Transverse colon (tissue), 4 donors: ENCODE data around the gene CFAP69. TPM values are rescaled to one million over a fixed set of nuclear protein-coding genes. Genes with fewer than 3 reads are reported as not detected.

Source experiments
- DNase-seq: peaks from one replicate; pipeline ENCODE4 v3.0.0-alpha.2; 2019
- H3K27ac ChIP-seq, 4 donors: fragments of 200-600 bp; sonication (generic); 2 replicates each; pipeline ENCODE4 v1.5.1; 2016 to 2018; ENCODE audit warnings: inconsistent platforms in 4 of 4
- H3K27me3 ChIP-seq: fragments of 200-600 bp; sonication (generic); 2 replicates; pipeline ENCODE4 v1.5.1; 2017; ENCODE audit warnings: inconsistent platforms
- H3K36me3 ChIP-seq, 4 donors: fragments of 200-600 bp; sonication (generic); 2 replicates each; pipeline ENCODE4 v1.5.1; 2017 to 2019; ENCODE audit warnings: inconsistent platforms in 4 of 4
- H3K4me1 ChIP-seq, 4 donors: fragments of 200-600 bp; sonication (generic); 2 replicates each; pipeline ENCODE4 v1.5.1; 2017 to 2020; ENCODE audit warnings: inconsistent platforms in 4 of 4
- H3K4me3 ChIP-seq, 4 donors: fragments of 200-600 bp; sonication (generic); 1 replicate in 1 of 4; 2 replicates in 3 of 4; pipeline versions ENCODE4 v1.5.1 to v1.6.1; 2017 to 2019; ENCODE audit warnings: inconsistent platforms in 4 of 4
- H3K9me3 ChIP-seq, 2 donors: fragments of 200-600 bp; sonication (generic); 2 replicates each; pipeline ENCODE4 v1.5.1; 2017 to 2019; ENCODE audit warnings: inconsistent platforms in 2 of 2
- EP300 ChIP-seq: sonication (generic); formaldehyde crosslinking; IDR thresholded peaks from one replicate; pipeline ENCODE4 v1.6.1; 2017; ENCODE audit warnings: antibody characterized with exemption, low read depth
- POLR2A ChIP-seq: fragments of 450-650 bp; IDR thresholded peaks from one replicate; pipeline ENCODE4 v1.6.1; 2016; ENCODE audit warnings: antibody characterized with exemption, mild to moderate bottlenecking, moderate library complexity
- POLR2AphosphoS5 ChIP-seq, 3 donors: sonication (generic); formaldehyde crosslinking; IDR thresholded peaks; one replicate each; pipeline ENCODE4 v1.6.1; 2016; ENCODE audit warnings: antibody characterized with exemption in 3 of 3
- WGBS, 2 donors: methylation state at CpG; one replicate each; pipeline ENCODE4 v1.1.5; 2018; ENCODE audit warnings: low coverage in 1 of 2; 5-methylcytosine and 5-hydroxymethylcytosine counted together
- in situ Hi-C, 4 donors: fragments of 200-750 bp; cut with MboI; loops; one replicate each; pipeline versions ENCODE4 v1.15.0 to v1.15.1; 2017; ENCODE audit warnings: low sequenced_read_pairs in 3 of 4, low pct_ligation_motif_present in 1 of 4, low pct_unique_long_range_greater_than_20kb in 1 of 4
- intact Hi-C: fragments of 100-400 bp; cut with DNase I; formaldehyde crosslinking; loops from one replicate; pipeline ENCODE4 v1.15.1; 2023; ENCODE audit warnings: low total_unique reads
- total RNA-seq, 4 donors: library from RNA; depleted of rRNA; stranded (reverse); fragments of >200 nt; gene quantifications; one replicate each; pipeline ENCODE4 v1.1.0, GENCODE V29; 2016
- TF ChIP-seq, protein P1 (sequence below), 5 experiments: fragments of 200-600 bp in 3 of 5; fragments of 450-650 bp in 2 of 5; sonication (generic) in 3 of 5; IDR thresholded peaks; 1 replicate in 2 of 5; 2 replicates in 3 of 5; pipeline ENCODE4 v1.5.1; 2016 to 2017; ENCODE audit warnings: antibody characterized with exemption in 5 of 5, inconsistent platforms in 3 of 5, mild to moderate bottlenecking in 2 of 5, moderate library complexity in 1 of 5

CFAP69 gene
- total RNA-seq, 4 donors from 2014 or later: 1.4 to 6.8 (median 4.5) TPM

DNA sequence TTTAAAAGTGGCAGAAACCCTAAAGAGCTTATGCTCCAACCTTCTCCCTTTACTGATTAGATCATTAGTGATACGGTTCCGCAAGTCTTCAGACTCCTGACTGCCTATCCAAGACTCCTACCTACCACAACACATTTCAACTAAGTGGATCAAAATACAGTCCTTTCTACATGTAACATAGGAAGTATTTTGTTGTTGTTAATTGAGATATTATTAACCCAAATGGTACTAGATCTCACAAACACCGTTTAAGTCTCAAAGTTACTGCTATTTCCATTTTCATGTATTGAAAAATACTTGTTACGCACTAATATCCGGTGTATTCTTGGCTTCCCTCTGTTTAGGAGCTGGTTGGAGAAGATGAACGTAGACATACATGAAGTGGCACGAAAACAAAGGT lies 75.0 kb downstream of the CFAP69 start:
- TF ChIP-seq POLR2A: no peak
- TF ChIP-seq POLR2AphosphoS5 (IDR thresholded peaks at IDR 0.05): no peak
- TF ChIP-seq, protein P1, sequence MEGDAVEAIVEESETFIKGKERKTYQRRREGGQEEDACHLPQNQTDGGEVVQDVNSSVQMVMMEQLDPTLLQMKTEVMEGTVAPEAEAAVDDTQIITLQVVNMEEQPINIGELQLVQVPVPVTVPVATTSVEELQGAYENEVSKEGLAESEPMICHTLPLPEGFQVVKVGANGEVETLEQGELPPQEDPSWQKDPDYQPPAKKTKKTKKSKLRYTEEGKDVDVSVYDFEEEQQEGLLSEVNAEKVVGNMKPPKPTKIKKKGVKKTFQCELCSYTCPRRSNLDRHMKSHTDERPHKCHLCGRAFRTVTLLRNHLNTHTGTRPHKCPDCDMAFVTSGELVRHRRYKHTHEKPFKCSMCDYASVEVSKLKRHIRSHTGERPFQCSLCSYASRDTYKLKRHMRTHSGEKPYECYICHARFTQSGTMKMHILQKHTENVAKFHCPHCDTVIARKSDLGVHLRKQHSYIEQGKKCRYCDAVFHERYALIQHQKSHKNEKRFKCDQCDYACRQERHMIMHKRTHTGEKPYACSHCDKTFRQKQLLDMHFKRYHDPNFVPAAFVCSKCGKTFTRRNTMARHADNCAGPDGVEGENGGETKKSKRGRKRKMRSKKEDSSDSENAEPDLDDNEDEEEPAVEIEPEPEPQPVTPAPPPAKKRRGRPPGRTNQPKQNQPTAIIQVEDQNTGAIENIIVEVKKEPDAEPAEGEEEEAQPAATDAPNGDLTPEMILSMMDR (IDR thresholded peaks at IDR 0.05): no peak
- TF ChIP-seq EP300: no peak

DNA sequence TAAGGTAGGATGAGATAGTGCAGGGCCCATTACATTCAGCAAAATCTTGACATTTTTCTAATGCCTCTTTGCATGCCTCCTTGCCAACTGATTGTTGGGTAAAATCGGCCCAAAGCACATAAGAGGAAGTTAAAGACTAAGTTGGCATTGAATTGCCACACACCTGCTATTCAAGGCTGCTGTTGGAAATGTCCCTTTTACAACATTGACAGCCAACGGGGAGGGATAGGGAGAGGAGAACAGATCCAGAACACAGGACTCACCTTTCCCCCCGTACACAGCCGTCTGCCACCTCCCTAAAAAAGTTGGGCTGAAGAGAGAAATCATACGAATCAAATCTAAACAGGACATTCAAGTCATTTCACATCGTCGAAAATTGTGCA lies 75.4 kb downstream of the CFAP69 start:
- no peak for DNase-seq
- 22 to 26% methylated on average over 6 to 7 of the region's 7 CpGs for WGBS, 2 donors
- H3K36me3 ChIP-seq: no peaks in the 10 kb centered on the region
- in situ Hi-C loops (no loop called here), intact Hi-C loops (no loop called here)
- H3K27me3 ChIP-seq: peaks cover 79% of the 10 kb centered on the region
- no peak overlapping the region for H3K27ac ChIP-seq
- H3K4me1 ChIP-seq: peaks cover 0 to 9% (median 7%) of the 10 kb centered on the region in 4 donors
- H3K4me3 ChIP-seq: peak overlapping the region in 1 of 4 donors; percentile 39
- H3K9me3 ChIP-seq: no peaks in the 10 kb centered on the region
- TF ChIP-seq POLR2AphosphoS5 (IDR thresholded peaks at IDR 0.05): no peak
- no peak for TF ChIP-seq POLR2A
- no peak for TF ChIP-seq EP300
- TF ChIP-seq, protein P1 (IDR thresholded peaks at IDR 0.05): no peak

More for the DNA sequence above, 75.0 kb downstream of the CFAP69 start:
- in situ Hi-C loops (no loop called here), intact Hi-C loops (no loop called here)
- Histone ChIP-seq H3K36me3 (no peaks in the 10 kb centered on the region), H3K4me1 (peaks cover 0 to 9% (median 7%) of the 10 kb centered on the region in 4 donors), H3K27ac (no peak overlapping the region), H3K4me3 (no peak overlapping the region), H3K27me3 (peaks cover 77% of the 10 kb centered on the region), H3K9me3 (no peaks in the 10 kb centered on the region)
- DNase-seq: no peak
- 78 to 91% methylated on average over 4 to 7 of the region's 7 CpGs for WGBS, 2 donors

DNA sequence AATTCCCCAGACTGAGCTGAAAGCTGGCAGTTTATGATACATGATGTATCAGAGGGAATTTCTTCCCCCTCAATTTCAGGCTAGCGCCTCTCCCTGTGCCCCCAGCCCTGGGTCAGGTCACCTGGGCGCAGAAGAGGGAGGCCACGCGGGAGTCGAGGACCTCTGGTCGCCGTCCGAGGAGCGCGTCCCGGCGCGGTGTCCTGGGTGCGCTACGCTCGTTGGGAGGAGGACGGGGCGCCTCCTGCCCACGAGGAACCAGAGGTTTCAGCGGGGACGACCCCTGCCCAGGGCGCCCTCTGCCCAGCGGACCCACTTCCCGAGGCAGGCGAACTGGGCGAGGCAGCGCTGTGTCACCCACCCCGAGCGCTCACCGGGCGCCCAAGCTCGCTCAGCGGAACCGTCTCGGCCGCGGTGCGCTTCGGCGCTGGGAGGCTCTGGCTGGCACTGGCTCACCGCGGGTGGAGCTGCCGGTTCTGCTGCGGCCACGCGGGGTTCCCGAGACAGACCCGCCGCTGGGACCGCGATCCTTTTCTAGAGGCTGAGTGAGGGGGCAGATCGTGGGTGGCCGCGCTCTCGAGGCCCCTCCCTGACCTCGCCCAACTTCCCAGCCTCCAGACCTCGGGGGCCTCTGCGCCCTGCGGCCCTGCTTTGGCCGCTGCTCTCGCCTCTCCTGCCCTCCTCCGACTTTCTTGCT lies 76.0 kb downstream of the CFAP69 start, which contains the start of gene FAM237B:
TSS of gene FAM237B (minus strand) at position 504 of the 694 bp plus-strand sequence. CDS start 1,556 bp downstream, outside the sequence.
- in situ Hi-C loops (no loop called here), intact Hi-C loops (no loop called here)
- H3K36me3 ChIP-seq: no peaks in the 10 kb centered on the region
- peaks cover 0 to 9% (median 7%) of the 10 kb centered on the region in 4 donors for H3K4me1 ChIP-seq
- no peak for TF ChIP-seq EP300
- TF ChIP-seq, protein P1 (IDR thresholded peaks at IDR 0.05): no peak
- H3K27me3 ChIP-seq: peaks cover 79% of the 10 kb centered on the region
- peak within 1 kb of the TSS in 2 of 4 donors; percentile 14 to 39 for H3K4me3 ChIP-seq
- 0 to 8% methylated on average over 6 to 23 of the region's 62 CpGs for WGBS, 2 donors
- no peak for DNase-seq
- H3K9me3 ChIP-seq: no peaks in the 10 kb centered on the region
- no peak within 1 kb of the TSS for H3K27ac ChIP-seq

DNA sequence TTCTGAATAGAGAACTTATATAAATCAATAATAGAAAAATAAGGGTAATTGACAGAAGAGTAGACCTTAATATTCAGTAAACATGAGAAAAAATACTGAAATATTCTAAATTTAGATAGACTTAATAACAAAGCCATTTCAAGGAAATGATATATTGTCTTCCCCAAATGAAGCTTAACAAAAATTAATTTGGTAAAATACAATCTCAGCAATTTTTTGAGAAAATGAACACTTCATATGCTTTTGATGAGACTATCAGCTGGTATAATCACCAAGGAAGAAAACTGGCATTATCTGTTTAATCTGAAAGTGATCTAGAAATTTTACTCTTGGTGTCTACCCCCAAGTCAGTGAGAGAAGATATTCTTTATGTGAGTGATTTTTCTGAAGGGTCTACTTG lies 77.9 kb downstream of the CFAP69 start:
- no peak overlapping the region for H3K4me3 ChIP-seq
- intact Hi-C loops (no loop called here), in situ Hi-C loops (no loop called here)
- no peak for DNase-seq
- no peaks in the 10 kb centered on the region for H3K36me3 ChIP-seq
- H3K9me3 ChIP-seq: no peaks in the 10 kb centered on the region
- peaks cover 0 to 9% (median 7%) of the 10 kb centered on the region in 4 donors for H3K4me1 ChIP-seq
- H3K27me3 ChIP-seq: peaks cover 74% of the 10 kb centered on the region
- TF ChIP-seq, protein P1 (IDR thresholded peaks at IDR 0.05): no peak
- TF ChIP-seq EP300: no peak
- TF ChIP-seq POLR2A: no peak
- no peak for TF ChIP-seq POLR2AphosphoS5 (IDR thresholded peaks at IDR 0.05)
- H3K27ac ChIP-seq: no peak overlapping the region
